ENCODE results near the gene KREMEN1. TPM values are rescaled to one million over a fixed set of nuclear protein-coding genes. Genes with fewer than 3 reads are reported as not detected.

Gene KREMEN1
- total and polyA plus RNA-seq, 4 experiments from 2014 or later: not detected

- no peaks in the 10 kb centered on the region for H3K36me3 ChIP-seq (ENCODE audit: insufficient read depth, low read length)
- no peaks in the 10 kb centered on the region for H3K4me1 Mint-ChIP-seq
- H3K9me3 ChIP-seq (ENCODE audit: control insufficient read depth in 1 of 2, low read length in 2 of 2): no peaks in the 10 kb centered on the region
- no peaks in the 10 kb centered on the region for H3K4me1 ChIP-seq (ENCODE audit: insufficient read depth, low read length)
- H3K9me3 Mint-ChIP-seq: no peaks in the 10 kb centered on the region
- ChIA-PET CTCF (ENCODE audit: partially characterized antibody) (interaction anchor here (0.6 kb wide), 1 partner anchor 196 kb away, joined by 3 read pairs; no protein-coding TSS in a partner anchor), POLR2A (ENCODE audit: partially characterized antibody) (no interaction called here)
- H3K27me3 ChIP-seq (ENCODE audit: insufficient read depth, low read length): no peaks in the 10 kb centered on the region
- H3K4me3 ChIP-seq (ENCODE audit: low read length in 2 of 2): no peak overlapping the region
- intact Hi-C loops (cut with micrococcal nuclease): no loop called here
- H3K36me3 Mint-ChIP-seq: no peaks in the 10 kb centered on the region
- no peak overlapping the region for H3K27ac ChIP-seq (ENCODE audit: low read depth, low read length)
- no peak for DNase-seq
- H3K4me3 Mint-ChIP-seq: no peak overlapping the region
- no peak overlapping the region for H3K27ac Mint-ChIP-seq
- peaks cover 18 to 19% of the 10 kb centered on the region in 2 donors for H3K27me3 Mint-ChIP-seq
These were observed 16.7 kb downstream of the KREMEN1 start for GRCh38 chr22:29089507-29089906.

- Histone ChIP-seq H3K4me1 (ENCODE audit: insufficient read depth, low read length) (no peaks in the 10 kb centered on the region), H3K27me3 (ENCODE audit: insufficient read depth, low read length) (no peaks in the 10 kb centered on the region), H3K36me3 (ENCODE audit: insufficient read depth, low read length) (no peaks in the 10 kb centered on the region), H3K27ac (ENCODE audit: low read depth, low read length) (no peak overlapping the region), H3K9me3 (ENCODE audit: control insufficient read depth in 1 of 2, low read length in 2 of 2) (no peaks in the 10 kb centered on the region), H3K4me3 (ENCODE audit: low read length in 2 of 2) (no peak overlapping the region)
- no peak for DNase-seq
- Mint-ChIP-seq H3K27ac (no peak overlapping the region), H3K4me1 (no peaks in the 10 kb centered on the region), H3K36me3 (no peaks in the 10 kb centered on the region), H3K4me3 (no peak overlapping the region), H3K9me3 (no peaks in the 10 kb centered on the region), H3K27me3 (peaks cover 18 to 19% of the 10 kb centered on the region in 2 donors)
- POLR2A ChIA-PET (ENCODE audit: partially characterized antibody): no interaction called here
- intact Hi-C loops (cut with micrococcal nuclease): no loop called here
- CTCF ChIA-PET (ENCODE audit: partially characterized antibody): interaction anchor here (0.6 kb wide), 1 partner anchor 197 kb away, joined by 3 read pairs; no protein-coding TSS in a partner anchor
These were observed 17.2 kb downstream of the KREMEN1 start for GRCh38 chr22:29090039-29090438.

GRCh38 chr22:29092243-29092642 lies 19.4 kb downstream of the KREMEN1 start:
- no peak overlapping the region for H3K27ac Mint-ChIP-seq
- ChIA-PET CTCF (ENCODE audit: partially characterized antibody) (no interaction called here), POLR2A (ENCODE audit: partially characterized antibody) (no interaction called here)
- intact Hi-C loops (cut with micrococcal nuclease): no loop called here
- peaks cover 17 to 18% of the 10 kb centered on the region in 2 donors for H3K27me3 Mint-ChIP-seq
- H3K4me3 Mint-ChIP-seq: no peak overlapping the region
- H3K36me3 ChIP-seq (ENCODE audit: insufficient read depth, low read length): no peaks in the 10 kb centered on the region
- no peaks in the 10 kb centered on the region for H3K9me3 Mint-ChIP-seq
- no peaks in the 10 kb centered on the region for H3K9me3 ChIP-seq (ENCODE audit: control insufficient read depth in 1 of 2, low read length in 2 of 2)
- no peaks in the 10 kb centered on the region for H3K27me3 ChIP-seq (ENCODE audit: insufficient read depth, low read length)
- H3K27ac ChIP-seq (ENCODE audit: low read depth, low read length): no peak overlapping the region
- H3K4me3 ChIP-seq (ENCODE audit: low read length in 2 of 2): no peak overlapping the region
- H3K36me3 Mint-ChIP-seq: no peaks in the 10 kb centered on the region
- DNase-seq: no peak
- H3K4me1 ChIP-seq (ENCODE audit: insufficient read depth, low read length): no peaks in the 10 kb centered on the region
- no peaks in the 10 kb centered on the region for H3K4me1 Mint-ChIP-seq

- no peak overlapping the region for H3K4me3 Mint-ChIP-seq
- no peaks in the 10 kb centered on the region for H3K27me3 ChIP-seq (ENCODE audit: insufficient read depth, low read length)
- H3K27ac Mint-ChIP-seq: no peak overlapping the region
- H3K36me3 ChIP-seq (ENCODE audit: insufficient read depth, low read length): no peaks in the 10 kb centered on the region
- DNase-seq: no peak
- H3K36me3 Mint-ChIP-seq: no peaks in the 10 kb centered on the region
- H3K9me3 ChIP-seq (ENCODE audit: control insufficient read depth in 1 of 2, low read length in 2 of 2): no peaks in the 10 kb centered on the region
- no peaks in the 10 kb centered on the region for H3K9me3 Mint-ChIP-seq
- H3K4me1 Mint-ChIP-seq: no peaks in the 10 kb centered on the region
- ChIA-PET CTCF (ENCODE audit: partially characterized antibody) (interaction anchor here (0.6 kb wide), 1 partner anchor 14 kb away, joined by 3 read pairs; no protein-coding TSS in a partner anchor), POLR2A (ENCODE audit: partially characterized antibody) (no interaction called here)
- H3K4me1 ChIP-seq (ENCODE audit: insufficient read depth, low read length): no peaks in the 10 kb centered on the region
- H3K27ac ChIP-seq (ENCODE audit: low read depth, low read length): no peak overlapping the region
- H3K27me3 Mint-ChIP-seq: peaks cover 16% of the 10 kb centered on the region in 2 donors
- no peak overlapping the region for H3K4me3 ChIP-seq (ENCODE audit: low read length in 2 of 2)
- intact Hi-C loops (cut with micrococcal nuclease): no loop called here
These were observed 20.2 kb downstream of the KREMEN1 start for GRCh38 chr22:29093030-29093429.

GRCh38 chr22:29093501-29094300 lies 20.9 kb downstream of the KREMEN1 start:
- DNase-seq: no peak
- no peak overlapping the region for H3K4me3 Mint-ChIP-seq
- H3K36me3 Mint-ChIP-seq: no peaks in the 10 kb centered on the region
- ChIA-PET CTCF (ENCODE audit: partially characterized antibody) (interaction anchor here (0.6 to 0.9 kb wide), 2 partner anchors 15 to 18 kb away, joined by 3 read pairs; no protein-coding TSS in a partner anchor), POLR2A (ENCODE audit: partially characterized antibody) (no interaction called here)
- H3K27ac Mint-ChIP-seq: no peak overlapping the region
- H3K4me1 ChIP-seq (ENCODE audit: insufficient read depth, low read length): no peaks in the 10 kb centered on the region
- no peak overlapping the region for H3K4me3 ChIP-seq (ENCODE audit: low read length in 2 of 2)
- H3K36me3 ChIP-seq (ENCODE audit: insufficient read depth, low read length): no peaks in the 10 kb centered on the region
- H3K27me3 ChIP-seq (ENCODE audit: insufficient read depth, low read length): no peaks in the 10 kb centered on the region
- no peaks in the 10 kb centered on the region for H3K9me3 ChIP-seq (ENCODE audit: control insufficient read depth in 1 of 2, low read length in 2 of 2)
- H3K27ac ChIP-seq (ENCODE audit: low read depth, low read length): no peak overlapping the region
- no peaks in the 10 kb centered on the region for H3K9me3 Mint-ChIP-seq
- intact Hi-C loops (cut with micrococcal nuclease): no loop called here
- H3K4me1 Mint-ChIP-seq: no peaks in the 10 kb centered on the region
- peaks cover 15% of the 10 kb centered on the region in 2 donors for H3K27me3 Mint-ChIP-seq

GRCh38 chr22:29095459-29095858 lies 22.6 kb downstream of the KREMEN1 start:
- Histone ChIP-seq H3K4me1 (ENCODE audit: insufficient read depth, low read length) (no peaks in the 10 kb centered on the region), H3K27ac (ENCODE audit: low read depth, low read length) (no peak overlapping the region), H3K9me3 (ENCODE audit: control insufficient read depth in 1 of 2, low read length in 2 of 2) (no peaks in the 10 kb centered on the region), H3K27me3 (ENCODE audit: insufficient read depth, low read length) (no peaks in the 10 kb centered on the region), H3K36me3 (ENCODE audit: insufficient read depth, low read length) (no peaks in the 10 kb centered on the region), H3K4me3 (ENCODE audit: low read length in 2 of 2) (no peak overlapping the region)
- DNase-seq: no peak
- peaks cover 7 to 8% of the 10 kb centered on the region in 2 donors for H3K27me3 Mint-ChIP-seq
- H3K9me3 Mint-ChIP-seq: no peaks in the 10 kb centered on the region
- POLR2A ChIA-PET (ENCODE audit: partially characterized antibody): interaction anchor here (0.7 kb wide), 1 partner anchor 509 kb away, joined by 3 read pairs; no protein-coding TSS in a partner anchor
- intact Hi-C loops (cut with micrococcal nuclease): no loop called here
- H3K4me1 Mint-ChIP-seq: no peaks in the 10 kb centered on the region
- H3K36me3 Mint-ChIP-seq: no peaks in the 10 kb centered on the region
- no peak overlapping the region for H3K27ac Mint-ChIP-seq
- H3K4me3 Mint-ChIP-seq: no peak overlapping the region
- CTCF ChIA-PET (ENCODE audit: partially characterized antibody): interaction anchor here (0.6 kb wide), 1 partner anchor 140 kb away, joined by 3 read pairs; no protein-coding TSS in a partner anchor

- H3K4me3 Mint-ChIP-seq: no peak overlapping the region
These were observed 24.2 kb downstream of the KREMEN1 start for GRCh38 chr22:29096736-29097669.

More at GRCh38 chr22:29096736-29097669, 24.2 kb downstream of the KREMEN1 start:
- Mint-ChIP-seq H3K36me3 (no peaks in the 10 kb centered on the region), H3K4me1 (no peaks in the 10 kb centered on the region), H3K9me3 (no peaks in the 10 kb centered on the region), H3K27ac (no peak overlapping the region), H3K27me3 (peaks cover 2 to 4% of the 10 kb centered on the region in 2 donors)
- DNase-seq: no peak
- CTCF ChIA-PET (ENCODE audit: partially characterized antibody): no interaction called here
- H3K27ac ChIP-seq (ENCODE audit: low read depth, low read length): no peak overlapping the region
- POLR2A ChIA-PET (ENCODE audit: partially characterized antibody): no interaction called here
- no peaks in the 10 kb centered on the region for H3K27me3 ChIP-seq (ENCODE audit: insufficient read depth, low read length)
- no peaks in the 10 kb centered on the region for H3K4me1 ChIP-seq (ENCODE audit: insufficient read depth, low read length)
- no peaks in the 10 kb centered on the region for H3K9me3 ChIP-seq (ENCODE audit: control insufficient read depth in 1 of 2, low read length in 2 of 2)
- intact Hi-C loops (cut with micrococcal nuclease): no loop called here
- H3K4me3 ChIP-seq (ENCODE audit: low read length in 2 of 2): no peak overlapping the region
- H3K36me3 ChIP-seq (ENCODE audit: insufficient read depth, low read length): no peaks in the 10 kb centered on the region
